ENCODE measurements around the gene GSTM1.

GSTM1 gene

DNA sequence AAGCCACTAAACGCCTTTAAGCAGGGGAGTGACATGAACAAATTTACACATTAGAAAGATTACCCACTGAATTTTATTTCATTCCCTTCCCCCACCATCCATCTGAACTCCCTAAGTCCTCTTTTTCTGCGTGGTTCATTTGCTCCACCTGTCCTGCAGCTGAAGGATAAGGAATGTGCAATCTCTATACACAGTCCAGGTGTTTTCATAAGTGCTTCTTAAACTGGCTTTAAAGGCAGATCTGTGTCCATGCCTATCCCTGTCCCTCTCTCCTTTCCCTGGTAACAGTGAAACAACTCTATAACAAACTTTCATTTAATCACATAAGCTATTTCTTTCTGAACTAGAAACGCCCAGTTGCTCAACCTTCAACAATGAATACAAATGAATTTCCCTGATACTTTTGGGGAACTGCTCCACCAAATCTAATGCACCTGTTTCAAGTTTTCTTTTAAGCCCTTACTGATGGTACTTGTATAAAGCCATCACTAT, 44.8 kb downstream of the GSTM1 start:
- DNase-seq: no peak

- DNase-seq: no peak
These were observed 45.7 kb downstream of the GSTM1 start for GRCh38 chr1:109733236-109733870.

- DNase-seq: peak; percentile 55
These were observed 52.4 kb downstream of the GSTM1 start for GRCh38 chr1:109739738-109740614.

DNA sequence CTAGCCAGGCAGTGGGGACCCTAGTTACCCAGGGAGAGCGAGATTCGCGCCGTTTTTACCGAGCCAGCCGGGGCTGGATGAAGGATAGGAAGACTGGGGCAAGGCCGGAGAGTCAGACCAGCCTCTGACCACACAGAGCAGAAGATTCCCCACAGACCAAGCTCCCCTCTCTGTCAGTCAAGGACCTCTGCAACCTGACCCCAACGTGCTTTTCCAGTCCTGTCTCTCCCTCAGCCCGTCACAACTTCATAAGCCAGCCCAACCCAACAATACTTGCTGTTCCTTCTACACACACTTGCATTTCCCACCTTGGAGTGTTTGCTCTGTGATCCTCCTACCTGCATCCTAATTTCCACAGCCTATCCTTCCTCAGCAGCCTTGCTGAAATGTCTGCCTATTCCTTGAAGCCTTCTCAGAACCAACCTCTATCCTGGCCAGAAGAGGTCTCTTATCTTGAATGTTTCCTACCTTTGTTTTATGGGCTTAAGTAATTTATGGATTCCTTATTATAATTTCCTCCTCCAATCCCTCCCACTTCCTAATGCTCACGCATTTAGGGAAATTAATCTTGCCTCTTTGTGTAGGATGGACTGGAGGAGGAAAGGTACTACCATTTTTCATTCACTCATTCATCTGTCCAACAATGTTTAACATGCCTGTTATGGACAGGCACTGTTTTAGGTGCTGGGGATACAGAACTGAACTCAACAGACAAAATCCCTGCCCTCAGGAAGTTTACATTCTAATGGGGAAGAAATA, 53.2 kb downstream of the GSTM1 start, which contains the start of gene GSTM3:
GSTM3 (minus strand) TSS at position 424 of the 759 bp plus-strand sequence. CDS start 751 bp downstream, outside the sequence.
- DNase-seq: peak; percentile 18
